Ecto neural progenitor cell (in vitro differentiated cells): Measurements from ENCODE around the gene CNTNAP2.

Experiments
- DNase-seq: peaks from one replicate; pipeline ENCODE4 v3.0.0-alpha.2; 2018; ENCODE audit warnings: low spot score

Gene CNTNAP2

GRCh38 chr7:146773506-146773905 lies 656.9 kb downstream of the CNTNAP2 start:
- DNase-seq: no peak

DNA sequence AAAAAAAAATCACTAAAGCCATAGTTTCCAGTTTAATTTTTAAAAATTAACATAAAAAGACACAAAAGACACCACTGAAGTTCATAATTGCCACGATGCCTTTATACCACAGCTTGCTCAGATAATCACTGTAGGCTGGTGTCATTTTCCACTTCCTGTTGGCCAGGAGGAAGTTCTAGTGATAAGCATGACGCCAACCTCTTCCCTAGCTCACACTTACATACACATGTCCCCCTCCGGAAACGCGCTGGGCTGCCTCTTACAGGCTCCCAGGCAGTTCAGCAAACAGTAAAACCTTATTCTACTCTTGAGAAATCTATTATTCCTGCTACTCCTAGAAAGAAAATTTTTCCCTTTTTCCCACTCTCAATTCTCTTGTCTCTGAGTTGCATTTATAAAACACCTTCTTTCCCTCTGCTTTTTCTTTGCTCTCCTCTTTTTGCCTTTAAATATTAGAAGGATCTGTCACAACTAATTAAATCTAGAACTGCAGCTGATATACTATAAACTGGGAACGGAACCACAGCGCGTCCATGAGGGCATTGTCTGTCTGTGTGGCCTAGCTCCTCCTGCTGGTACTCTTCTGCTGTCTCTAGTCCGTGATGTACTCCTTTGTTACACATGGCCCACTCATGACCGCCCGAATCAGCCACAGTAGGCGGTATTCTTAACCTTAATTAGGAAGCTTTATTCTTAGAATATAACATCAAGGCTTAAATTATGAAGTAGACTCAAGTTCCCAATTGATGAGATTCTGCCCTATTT lies 664.9 kb downstream of the CNTNAP2 start:
- no peak for DNase-seq

DNA sequence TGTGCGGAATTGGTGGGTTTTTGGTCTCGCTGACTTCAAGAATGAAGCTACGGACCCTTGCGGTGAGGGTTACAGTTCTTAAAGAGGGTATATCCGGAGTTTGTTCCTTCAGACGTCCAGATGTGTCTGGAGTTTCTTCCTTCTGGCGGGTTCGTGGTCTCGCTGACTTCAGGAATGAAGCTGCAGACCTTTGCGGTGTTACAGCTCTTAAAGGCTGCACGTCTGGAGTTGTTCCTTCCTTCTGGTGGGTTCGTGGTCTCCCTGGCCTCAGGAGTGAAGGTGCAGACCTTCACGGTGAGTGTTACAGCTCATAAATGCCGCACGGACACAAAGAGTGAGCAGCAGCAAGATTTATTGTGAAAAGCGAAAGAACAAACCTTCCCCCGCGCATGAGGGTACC lies 670.7 kb downstream of the CNTNAP2 start:
- DNase-seq: no peak

GRCh38 chr7:146788008-146788407 lies 671.4 kb downstream of the CNTNAP2 start:
- no peak for DNase-seq

GRCh38 chr7:146791344-146792285 lies 675.0 kb downstream of the CNTNAP2 start:
- no peak for DNase-seq

DNA sequence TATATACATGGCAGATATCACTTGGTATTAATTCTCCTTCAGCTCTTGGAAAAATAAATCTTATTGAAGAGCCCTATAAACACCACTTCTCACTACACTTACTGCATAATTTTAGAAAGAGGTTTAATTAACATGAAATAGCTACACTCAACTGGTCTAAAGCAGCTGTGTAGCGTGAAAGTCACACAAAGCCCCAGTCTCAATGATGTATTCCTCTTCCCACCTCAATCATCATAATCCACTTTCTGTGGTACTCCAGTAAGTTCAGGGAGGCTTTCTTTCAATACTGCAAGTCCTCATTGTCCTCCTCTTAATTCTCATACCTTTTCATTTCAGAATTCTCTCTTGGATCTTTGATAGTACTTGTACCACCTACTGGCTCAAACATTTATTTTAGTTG lies 688.0 kb downstream of the CNTNAP2 start:
- DNase-seq: no peak

DNA sequence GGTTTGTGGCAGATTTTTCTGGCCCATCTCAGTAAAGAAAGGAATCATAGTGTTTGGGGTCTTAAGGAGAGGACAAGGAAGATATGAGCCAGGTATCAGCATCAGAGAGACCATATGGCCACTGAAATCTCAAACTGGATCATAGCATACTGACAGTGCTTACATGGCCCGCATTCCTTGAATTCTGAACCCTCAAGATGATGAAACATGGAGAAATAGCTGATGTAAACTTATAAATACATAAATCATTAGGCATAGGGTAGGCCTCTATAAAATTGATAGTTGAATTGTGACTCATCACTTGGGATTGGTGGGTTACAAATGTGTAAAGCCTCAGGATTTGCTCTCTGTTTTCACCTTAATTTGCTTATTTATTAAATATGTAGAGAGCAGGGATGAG lies 688.5 kb downstream of the CNTNAP2 start:
- DNase-seq: no peak

DNA sequence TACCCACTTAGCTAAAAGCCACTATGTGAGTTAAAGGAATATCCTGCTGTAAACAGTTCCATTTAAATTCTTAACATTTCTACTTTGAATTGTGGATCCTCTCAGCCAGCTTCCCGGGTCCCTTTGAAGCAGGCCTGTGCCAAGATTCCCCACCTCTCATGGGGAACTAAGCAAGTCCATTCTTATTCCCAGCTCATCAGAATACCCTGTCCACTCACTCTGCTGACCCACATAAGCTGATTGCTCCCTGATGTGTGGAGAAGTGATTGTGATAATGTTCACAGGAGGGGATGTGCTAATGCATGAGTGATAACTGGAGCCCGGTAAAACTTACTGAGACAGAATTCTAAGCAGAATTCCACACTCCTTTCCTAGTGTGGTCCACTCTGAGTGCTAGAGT lies 709.7 kb downstream of the CNTNAP2 start:
- DNase-seq: peak; percentile 44

DNA sequence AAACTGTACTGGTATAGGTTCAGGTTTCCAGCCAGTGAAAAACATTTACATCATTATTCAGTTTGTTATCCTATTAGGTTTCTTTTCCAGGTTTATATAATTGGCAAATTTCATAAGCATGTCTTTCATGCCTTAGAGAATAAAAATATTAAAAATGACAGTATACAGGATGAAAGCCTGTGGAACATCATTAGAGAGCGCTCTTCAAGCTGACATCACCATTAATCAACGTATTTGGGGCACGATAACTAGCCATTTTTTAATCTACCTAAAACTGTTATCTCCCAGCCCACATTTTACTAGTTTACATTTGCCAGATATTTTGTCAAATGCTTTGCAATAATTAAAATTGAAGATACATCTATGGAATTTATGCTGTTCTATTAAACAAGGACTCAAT lies 714.1 kb downstream of the CNTNAP2 start:
- no peak for DNase-seq

GRCh38 chr7:146831875-146832274 lies 715.3 kb downstream of the CNTNAP2 start:
- no peak for DNase-seq

- DNase-seq: no peak
Measured at GRCh38 chr7:146844405-146844804, 727.8 kb downstream of the CNTNAP2 start.

DNA sequence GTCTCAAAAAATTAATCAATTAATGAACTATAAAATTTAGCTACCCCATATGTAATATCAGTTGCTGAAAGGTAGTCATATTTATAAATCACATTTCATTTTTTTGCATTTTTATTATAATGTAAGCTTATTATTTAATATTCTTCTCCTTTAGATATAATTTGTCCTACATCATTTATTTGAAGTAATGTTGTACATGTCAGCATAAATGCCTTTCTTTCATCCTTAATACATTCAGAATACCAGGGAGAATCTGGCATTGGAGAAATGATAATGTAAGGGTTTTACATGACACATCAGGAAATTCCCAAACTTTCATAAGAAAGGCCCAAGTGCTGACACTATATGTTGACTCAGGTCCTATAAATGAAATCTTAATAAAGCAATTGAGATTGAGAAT lies 742.1 kb downstream of the CNTNAP2 start:
- no peak for DNase-seq

- no peak for DNase-seq
Measured at GRCh38 chr7:146861701-146862100, 745.1 kb downstream of the CNTNAP2 start.

- DNase-seq: no peak
Measured at GRCh38 chr7:146862415-146862814, 745.8 kb downstream of the CNTNAP2 start.

- no peak for DNase-seq
Measured at GRCh38 chr7:146864644-146865043, 748.0 kb downstream of the CNTNAP2 start.

GRCh38 chr7:146865696-146866095 lies 749.1 kb downstream of the CNTNAP2 start:
- no peak for DNase-seq

DNA sequence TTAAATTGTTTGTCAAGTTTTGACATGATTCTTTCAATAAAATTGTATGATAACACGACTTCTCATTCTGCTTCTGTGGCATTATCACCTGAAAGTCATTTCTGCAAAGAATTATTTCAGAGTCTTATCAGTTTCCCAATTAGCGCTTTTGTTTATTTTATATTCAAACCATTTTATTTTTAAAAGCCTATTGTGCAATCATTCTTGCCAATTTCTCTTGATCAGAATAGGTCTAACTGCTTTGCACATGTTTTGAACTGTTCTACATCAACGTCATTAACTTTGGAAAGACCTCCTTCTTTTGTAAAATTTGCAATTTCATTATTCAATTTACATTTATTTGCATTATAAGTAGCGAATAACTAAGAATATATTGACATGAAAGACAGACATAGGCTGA lies 758.1 kb downstream of the CNTNAP2 start:
- no peak for DNase-seq

DNA sequence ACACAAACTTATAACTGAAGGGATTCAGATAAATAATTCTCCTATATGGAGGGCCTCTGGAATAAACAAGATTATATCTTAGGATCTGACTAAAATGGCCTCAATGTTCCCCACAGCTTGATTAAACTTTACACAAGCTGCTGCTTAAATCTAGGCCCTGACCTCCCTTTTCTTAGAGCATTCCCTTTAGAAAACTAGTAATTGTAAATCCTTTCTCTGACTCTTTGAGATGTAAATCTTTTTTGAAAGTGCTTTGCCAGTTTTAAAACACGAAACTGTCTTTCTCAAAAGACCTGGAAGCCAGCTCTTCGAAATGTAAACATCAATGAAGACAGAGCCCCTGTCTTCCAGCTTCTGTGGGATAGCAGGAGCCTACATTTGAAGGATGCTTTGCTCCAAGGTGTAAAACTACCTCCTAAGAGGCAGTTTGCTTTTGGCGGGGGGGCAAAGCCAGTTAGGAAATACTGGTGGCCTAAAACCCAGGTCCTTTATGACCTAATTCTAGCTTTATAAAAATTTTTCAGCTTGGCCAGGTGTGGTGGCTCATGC lies 758.7 kb downstream of the CNTNAP2 start:
- no peak for DNase-seq

DNA sequence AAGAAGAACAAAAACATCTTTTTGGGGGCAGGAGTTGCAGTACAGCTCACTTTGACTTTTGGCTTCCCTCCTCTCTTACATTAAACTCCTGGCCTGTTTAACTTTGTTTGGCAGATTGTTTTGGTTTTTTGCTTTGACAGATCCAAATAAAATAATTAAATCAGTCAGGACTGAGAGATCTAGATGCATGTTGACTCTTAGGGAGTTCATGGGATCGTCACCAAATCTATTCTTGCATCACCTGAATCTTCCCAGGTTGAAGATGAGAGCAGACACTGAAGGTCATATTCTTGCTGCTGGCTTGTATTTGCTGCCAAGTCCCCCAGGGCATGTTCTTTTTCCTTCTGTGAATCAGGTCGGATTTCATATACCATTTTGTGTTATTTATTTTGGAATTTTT lies 759.4 kb downstream of the CNTNAP2 start:
- DNase-seq: no peak

DNA sequence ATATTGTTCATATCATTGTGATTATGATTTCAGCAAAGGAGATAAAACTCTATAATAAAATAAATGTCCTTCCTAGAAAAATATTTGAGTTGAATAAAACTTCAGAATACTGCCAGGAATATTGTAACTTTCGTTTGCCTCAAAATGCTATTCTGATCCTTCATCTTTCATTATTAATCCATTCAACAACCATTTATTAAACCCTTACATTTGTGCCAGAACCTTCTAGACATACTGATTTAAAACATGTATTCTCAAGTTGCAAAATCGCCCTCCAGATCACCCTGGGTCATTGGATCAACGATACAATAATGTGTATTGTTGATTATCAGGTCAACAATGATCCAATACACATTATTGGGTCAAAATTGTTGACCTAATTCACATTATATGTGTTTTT lies 759.8 kb downstream of the CNTNAP2 start:
- no peak for DNase-seq

- no peak for DNase-seq
Measured at GRCh38 chr7:146878901-146879300, 762.3 kb downstream of the CNTNAP2 start.

DNA sequence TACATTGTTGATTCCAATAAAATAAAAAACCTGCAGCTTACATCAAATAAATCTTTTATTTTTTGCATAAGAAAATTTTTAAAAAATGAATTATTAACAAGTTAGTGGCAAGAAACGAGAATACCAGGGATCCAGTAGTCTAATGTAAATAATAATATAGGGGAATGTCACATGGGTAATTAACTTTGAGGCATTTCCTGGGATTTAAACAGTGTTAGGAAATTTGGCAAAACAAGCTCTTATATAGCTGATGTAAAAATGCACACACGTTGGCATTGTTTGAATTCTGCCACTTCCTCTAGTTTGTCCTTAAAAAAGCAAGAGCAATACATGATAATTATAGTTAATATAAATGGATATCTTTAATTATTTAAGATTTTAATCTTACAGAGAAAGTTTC lies 768.6 kb downstream of the CNTNAP2 start:
- DNase-seq: no peak
